ENCODE data around the gene CORO6. TPM values are rescaled to one million over a fixed set of nuclear protein-coding genes. Genes with fewer than 3 reads are reported as not detected.
A peak's percentile ranks its signal among the peaks of the same experiment; 100 is the strongest.

CORO6 gene
- total RNA-seq, 1 donor from 2014 or later: 28.7 TPM

DNA sequence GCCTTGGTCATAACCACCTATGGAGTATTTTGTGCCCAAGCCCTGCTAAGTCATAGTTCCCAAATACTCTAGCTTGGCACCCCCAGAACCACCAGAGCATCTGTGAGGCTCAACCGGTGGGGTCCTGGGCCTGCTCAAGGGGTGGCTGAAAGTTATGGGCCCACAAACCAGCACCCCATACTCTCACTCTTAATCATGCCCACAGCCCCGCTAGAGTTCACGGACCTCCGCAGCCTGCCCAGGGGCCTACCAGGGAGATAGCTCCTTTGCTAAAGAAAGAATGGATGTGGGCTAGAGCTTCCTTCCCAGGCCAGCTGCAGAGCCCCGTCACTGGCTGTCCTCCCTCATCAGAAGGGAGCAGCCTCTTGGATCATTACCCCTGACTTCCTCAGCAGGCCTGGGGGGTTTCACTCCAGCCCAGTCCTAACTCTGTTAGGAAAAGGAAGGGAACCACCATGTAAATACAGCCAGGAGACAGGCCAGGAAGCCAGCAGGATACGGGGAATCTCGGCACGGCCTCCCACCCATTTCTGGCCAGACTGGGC is 34.6 kb downstream of the CORO6 start:
- DNase-seq (ENCODE audit: low read depth): no peak
- TF ChIP-seq, protein P1, sequence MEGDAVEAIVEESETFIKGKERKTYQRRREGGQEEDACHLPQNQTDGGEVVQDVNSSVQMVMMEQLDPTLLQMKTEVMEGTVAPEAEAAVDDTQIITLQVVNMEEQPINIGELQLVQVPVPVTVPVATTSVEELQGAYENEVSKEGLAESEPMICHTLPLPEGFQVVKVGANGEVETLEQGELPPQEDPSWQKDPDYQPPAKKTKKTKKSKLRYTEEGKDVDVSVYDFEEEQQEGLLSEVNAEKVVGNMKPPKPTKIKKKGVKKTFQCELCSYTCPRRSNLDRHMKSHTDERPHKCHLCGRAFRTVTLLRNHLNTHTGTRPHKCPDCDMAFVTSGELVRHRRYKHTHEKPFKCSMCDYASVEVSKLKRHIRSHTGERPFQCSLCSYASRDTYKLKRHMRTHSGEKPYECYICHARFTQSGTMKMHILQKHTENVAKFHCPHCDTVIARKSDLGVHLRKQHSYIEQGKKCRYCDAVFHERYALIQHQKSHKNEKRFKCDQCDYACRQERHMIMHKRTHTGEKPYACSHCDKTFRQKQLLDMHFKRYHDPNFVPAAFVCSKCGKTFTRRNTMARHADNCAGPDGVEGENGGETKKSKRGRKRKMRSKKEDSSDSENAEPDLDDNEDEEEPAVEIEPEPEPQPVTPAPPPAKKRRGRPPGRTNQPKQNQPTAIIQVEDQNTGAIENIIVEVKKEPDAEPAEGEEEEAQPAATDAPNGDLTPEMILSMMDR (conservative IDR thresholded peaks at IDR 0.05; ENCODE audit: low read depth, low read length): no peak
- H3K4me3 ChIP-seq (ENCODE audit: low read depth, low read length): peak overlapping the region; percentile 66

DNA sequence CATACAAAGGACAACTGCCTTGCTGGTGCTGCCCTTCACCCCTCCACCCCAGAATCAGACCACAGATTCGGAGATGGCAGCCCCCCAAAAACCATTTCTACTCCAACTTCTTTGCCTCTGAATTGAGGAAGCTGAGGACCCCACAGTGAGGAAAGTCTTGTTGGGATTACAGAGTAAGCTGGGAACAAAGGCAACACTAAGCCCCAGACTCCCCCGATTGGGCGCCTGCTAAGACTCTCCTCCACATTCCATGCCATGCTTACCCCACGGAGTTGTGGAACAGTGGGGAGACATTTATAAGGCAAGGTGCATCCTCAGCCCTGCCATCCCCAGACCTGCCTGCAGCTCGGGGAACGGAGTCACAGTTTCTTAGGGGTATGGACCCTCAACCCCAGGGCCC is 35.1 kb downstream of the CORO6 start:
- peak overlapping the region; percentile 66 for H3K4me3 ChIP-seq (ENCODE audit: low read depth, low read length)
- DNase-seq (ENCODE audit: low read depth): no peak
- TF ChIP-seq, protein P1 (conservative IDR thresholded peaks at IDR 0.05; ENCODE audit: low read depth, low read length): no peak

DNA sequence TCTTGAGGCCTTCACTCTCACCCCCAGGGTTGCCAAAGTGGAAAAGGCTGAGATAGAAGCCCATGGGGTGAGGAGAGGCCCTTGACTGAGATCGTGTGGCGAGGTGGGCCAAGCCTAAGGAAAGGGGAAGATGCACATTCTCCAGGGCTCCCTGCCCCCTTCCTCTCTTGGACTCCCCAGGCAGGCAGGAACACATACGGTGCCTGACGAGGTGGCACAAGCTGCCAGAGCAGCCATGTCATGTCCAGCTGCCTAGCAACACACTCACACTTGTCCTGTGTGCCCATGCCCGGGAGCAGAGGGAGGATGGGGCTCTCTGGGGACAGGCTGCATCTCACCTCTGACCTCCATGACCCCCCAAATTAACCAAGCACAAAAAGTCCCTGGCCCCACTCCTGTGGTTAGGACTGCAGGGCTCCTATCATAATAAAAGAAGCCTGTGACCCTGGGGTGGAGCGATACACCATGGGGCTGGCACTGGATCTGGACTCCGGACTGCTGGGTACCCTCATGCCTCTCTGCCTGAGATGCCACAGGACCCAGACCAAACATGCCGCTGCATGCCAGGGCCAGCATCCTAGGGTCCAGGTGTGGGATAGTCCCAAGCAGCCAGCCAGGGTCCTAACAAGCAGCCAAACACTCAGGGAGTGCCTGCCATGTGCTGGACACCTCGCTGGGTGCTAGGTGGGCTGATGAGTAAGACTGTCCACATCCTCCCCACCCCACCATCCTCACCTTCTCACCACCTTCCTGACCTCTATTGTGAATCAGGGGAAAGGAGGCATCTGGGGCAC is 35.8 kb downstream of the CORO6 start:
- TF ChIP-seq, protein P1 (conservative IDR thresholded peaks at IDR 0.05; ENCODE audit: low read depth, low read length): no peak
- DNase-seq (ENCODE audit: low read depth): no peak
- no peak overlapping the region for H3K4me3 ChIP-seq (ENCODE audit: low read depth, low read length)

DNA sequence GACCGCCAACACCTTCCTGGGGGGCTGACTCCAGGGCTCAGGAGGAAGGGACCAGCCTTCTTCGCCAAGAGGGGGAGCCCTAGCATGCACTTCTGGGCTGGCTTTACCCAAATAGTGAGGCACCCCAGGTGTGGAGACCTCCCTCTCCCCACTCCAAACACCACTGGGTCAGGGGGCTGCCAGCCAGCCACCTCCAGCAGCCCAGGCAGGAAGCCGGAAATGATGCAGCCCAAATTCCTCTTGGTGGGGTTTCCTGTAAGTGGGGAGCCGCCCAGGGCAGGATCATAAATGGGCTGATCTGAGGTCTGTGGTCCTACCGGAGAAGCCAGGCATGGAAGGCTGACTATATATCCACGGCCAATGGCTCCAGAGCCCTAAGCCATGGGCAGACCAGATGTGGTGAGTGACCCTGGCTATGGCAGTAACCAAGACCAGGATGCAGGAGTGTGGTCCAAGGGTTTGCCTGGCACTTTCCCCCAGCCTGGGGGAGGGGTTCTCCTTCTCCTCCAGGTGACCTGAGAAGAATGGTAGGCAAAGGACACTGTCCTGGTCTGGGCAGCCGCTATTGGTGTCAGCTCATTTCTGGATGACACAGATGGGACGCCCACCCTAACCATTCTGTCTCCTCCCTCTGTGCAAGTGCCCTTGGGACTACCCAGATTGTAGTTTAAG is 37.5 kb downstream of the CORO6 start:
- no peak overlapping the region for H3K4me3 ChIP-seq (ENCODE audit: low read depth, low read length)
- no peak for DNase-seq (ENCODE audit: low read depth)
- TF ChIP-seq, protein P1 (conservative IDR thresholded peaks at IDR 0.05; ENCODE audit: low read depth, low read length): peak; percentile 36

DNA sequence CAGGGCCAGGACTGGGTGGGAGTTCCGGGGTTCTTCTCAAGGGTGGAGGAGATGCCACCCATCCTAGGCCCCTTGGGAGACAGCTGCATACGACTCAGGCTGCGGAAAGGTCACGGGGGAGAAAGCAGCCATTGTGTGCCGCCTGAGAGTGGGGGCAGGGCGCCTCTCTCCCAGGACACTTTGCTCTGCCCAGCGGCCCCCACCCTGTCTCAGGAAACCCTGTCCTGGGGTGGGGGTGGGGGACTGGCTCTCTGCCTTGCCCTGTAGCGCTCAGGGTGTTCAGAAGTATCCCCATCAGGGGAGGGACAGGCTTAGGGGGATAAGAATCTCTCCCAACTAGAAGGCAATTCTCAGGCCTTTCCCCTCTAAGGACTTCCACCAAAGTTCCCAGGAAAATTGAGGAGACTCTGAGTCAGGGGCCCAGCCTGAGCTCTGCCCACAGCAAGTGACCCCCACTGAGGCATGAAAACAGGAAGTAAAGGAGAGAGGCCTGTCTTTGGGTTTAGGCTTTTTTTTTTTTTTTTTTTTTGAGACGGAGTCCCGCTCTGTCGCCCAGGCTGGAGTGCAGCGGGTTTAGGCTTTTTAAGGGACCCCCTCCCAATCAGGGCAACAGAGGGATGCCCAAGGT is 38.1 kb downstream of the CORO6 start:
- no peak for DNase-seq (ENCODE audit: low read depth)
- TF ChIP-seq, protein P1 (conservative IDR thresholded peaks at IDR 0.05; ENCODE audit: low read depth, low read length): no peak
- H3K4me3 ChIP-seq (ENCODE audit: low read depth, low read length): no peak overlapping the region

DNA sequence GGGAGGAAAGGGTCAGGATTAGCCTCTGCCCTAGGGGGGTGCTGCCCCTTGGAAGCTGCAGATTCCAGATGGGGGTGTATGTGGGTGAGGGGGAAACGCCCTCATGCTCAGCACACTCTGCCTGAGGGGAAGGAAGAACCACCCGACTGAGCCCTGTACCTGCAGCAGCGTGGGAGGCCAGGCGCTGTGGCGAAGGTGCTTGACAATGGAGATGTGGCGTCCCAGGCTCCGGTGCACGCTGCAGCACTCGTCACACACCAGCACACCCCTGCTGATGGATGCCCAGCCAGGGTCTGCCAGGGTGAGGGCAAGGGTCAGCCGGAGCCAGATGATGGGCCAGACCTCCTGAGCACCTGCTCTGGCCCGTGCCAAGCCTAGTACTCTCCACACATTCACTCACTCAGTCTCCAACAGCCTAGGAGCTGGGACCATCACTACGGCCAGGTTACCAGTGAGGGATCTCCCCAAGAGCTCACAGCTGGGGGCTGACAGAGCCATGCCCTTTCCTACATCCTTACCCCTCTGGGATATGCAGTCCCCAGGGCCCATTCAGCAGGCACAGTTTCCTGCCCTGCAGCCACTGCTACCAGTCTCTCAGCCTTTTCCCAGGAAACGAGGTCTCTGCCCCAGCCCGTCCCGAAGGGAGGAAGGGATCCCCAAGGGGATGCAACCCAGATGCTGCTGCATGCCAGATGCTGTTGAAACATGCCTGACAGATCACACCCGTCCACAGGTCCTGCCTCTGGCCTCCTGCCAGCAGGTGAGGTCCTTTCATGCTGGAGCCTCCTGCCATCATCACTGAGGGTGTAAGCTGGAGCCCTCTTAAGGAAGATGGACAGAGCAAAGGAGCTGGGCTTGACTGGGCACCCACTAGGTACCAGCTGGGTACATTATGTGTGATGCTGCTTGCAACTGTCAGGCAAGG is 39.1 kb downstream of the CORO6 start:
- no peak for DNase-seq (ENCODE audit: low read depth)
- no peak overlapping the region for H3K4me3 ChIP-seq (ENCODE audit: low read depth, low read length)
- TF ChIP-seq, protein P1 (conservative IDR thresholded peaks at IDR 0.05; ENCODE audit: low read depth, low read length): no peak

All from epithelial cell of proximal tubule (primary cell).